CD4-positive, alpha-beta T cell (primary cell): ENCODE data around the gene B3GNT2. TPM values are rescaled to one million over a fixed set of nuclear protein-coding genes. Genes with fewer than 3 reads are reported as not detected.

Experiments
- ATAC-seq: fragments of 200-7000 bp; cut with Tn5 transposase; one replicate; pipeline ENCODE4 v1.10.0; 2022; ENCODE audit warnings: mild to moderate bottlenecking; ENCODE audit not compliant: poor library complexity
- CTCF ChIA-PET: fragments of 350-600 bp; sonication (Branson Sonifier 250); formaldehyde crosslinking; loops from one replicate; lab custom pipeline; 2021; ENCODE audit warnings: antibody characterized with exemption, inconsistent platforms; lab: Charles Lee
- POLR2A ChIA-PET: fragments of 350-600 bp; sonication (Branson Sonifier 250); formaldehyde crosslinking; loops from one replicate; lab custom pipeline; 2021; ENCODE audit warnings: antibody characterized with exemption, inconsistent platforms; lab: Charles Lee
- DNase-seq, 14 experiments: peaks; one replicate each; pipeline ENCODE4 v3.0.0-alpha.2; 2013 to 2020; ENCODE audit warnings: mixed read lengths in 2 of 14
- H3K27ac ChIP-seq, 2 donors: one replicate each; pipeline versions ENCODE4 v1.5.1 to v1.7.0; 2013; ENCODE audit warnings: low read length in 2 of 2, low read depth in 1 of 2, mild to moderate bottlenecking in 1 of 2
- H3K27me3 ChIP-seq, 2 experiments: 1 replicate in 1 of 2; 2 replicates in 1 of 2; pipeline versions ENCODE4 v1.6.1 to v1.7.0; 2013; ENCODE audit warnings: low read length in 2 of 2, control low read depth in 1 of 2, mild to moderate bottlenecking in 1 of 2, moderate library complexity in 1 of 2; ENCODE audit not compliant: insufficient read depth in 2 of 2, control insufficient read depth in 1 of 2
- H3K36me3 ChIP-seq: one replicate; pipeline ENCODE4 v1.6.1; 2013; ENCODE audit warnings: low read length, control low read depth; ENCODE audit not compliant: insufficient read depth
- H3K4me1 ChIP-seq: one replicate; pipeline ENCODE4 v1.6.1; 2013; ENCODE audit warnings: low read length, control low read depth; ENCODE audit not compliant: insufficient read depth
- H3K4me3 ChIP-seq: one replicate; pipeline ENCODE4 v1.5.1; 2013; ENCODE audit warnings: mild to moderate bottlenecking, low read length, moderate library complexity
- H3K9me3 ChIP-seq, 2 experiments: 1 replicate in 1 of 2; 2 replicates in 1 of 2; pipeline versions ENCODE4 v1.6.1 to v1.7.0; 2013; ENCODE audit warnings: low read length in 2 of 2, mild to moderate bottlenecking in 2 of 2, control low read depth in 1 of 2, moderate library complexity in 1 of 2; ENCODE audit not compliant: control insufficient read depth in 1 of 2, insufficient read depth in 1 of 2
- H3K27ac Mint-ChIP-seq: one replicate; pipeline ENCODE4 v1.8.0; 2020; ENCODE audit warnings: mixed read lengths
- H3K27me3 Mint-ChIP-seq: one replicate; pipeline ENCODE4 v1.8.0; 2021; ENCODE audit warnings: mixed read lengths
- H3K36me3 Mint-ChIP-seq: one replicate; pipeline ENCODE4 v1.8.0; 2021; ENCODE audit warnings: low read depth, mixed read lengths
- H3K4me1 Mint-ChIP-seq: one replicate; pipeline ENCODE4 v1.8.0; 2021; ENCODE audit warnings: low read depth, mixed read lengths
- H3K4me3 Mint-ChIP-seq: one replicate; pipeline ENCODE4 v1.8.0; 2020; ENCODE audit warnings: mild to moderate bottlenecking, mixed read lengths
- H3K9me3 Mint-ChIP-seq: one replicate; pipeline ENCODE4 v1.8.0; 2020; ENCODE audit warnings: mixed read lengths
- intact Hi-C, 2 experiments: fragments of 100-400 bp; cut with DNase I in 1 of 2; cut with micrococcal nuclease in 1 of 2; formaldehyde crosslinking; loops; one replicate each; pipeline versions ENCODE4 v1.15.1 to v1.9.0; 2023 to 2025; cut with DNase I, micrococcal nuclease
- total RNA-seq, 174 experiments: library from RNA in 2 of 174; stranded (reverse) in 2 of 174; gene quantifications; one replicate each; pipeline ENCODE4 v1.2.3 and lab custom pipeline; 2021 to 2026
- TF ChIP-seq, protein P1 (sequence below): fragments of 200-600 bp; IDR thresholded peaks from one replicate; pipeline ENCODE4 v1.8.0; 2022; ENCODE audit warnings: antibody characterized with exemption, mild to moderate bottlenecking

B3GNT2 gene
- total RNA-seq, 2 experiments from 2014 or later, result 47.7 TPM

DNA sequence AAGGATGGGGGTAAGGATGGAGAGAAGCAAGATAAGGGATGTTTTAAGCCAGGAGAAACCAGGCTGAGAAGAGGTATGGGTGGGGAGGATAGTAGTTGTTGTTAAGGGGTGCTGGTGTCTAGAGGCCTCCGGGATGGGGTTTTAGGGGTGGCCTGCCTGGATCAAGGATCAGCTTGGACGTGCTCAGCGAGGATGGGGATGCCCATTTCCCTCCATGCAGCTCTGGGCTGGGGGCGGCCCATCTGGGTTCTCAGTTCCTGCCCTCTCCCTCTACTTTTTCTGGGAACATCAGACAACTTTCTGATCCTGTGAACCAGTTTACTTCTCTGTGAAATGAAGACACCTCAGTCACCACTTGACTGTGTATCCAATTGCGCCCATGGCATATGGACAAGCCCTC, 10.1 kb downstream of the B3GNT2 start:
- POLR2A ChIA-PET, result no interaction called here
- CTCF ChIA-PET, result no interaction called here

DNA sequence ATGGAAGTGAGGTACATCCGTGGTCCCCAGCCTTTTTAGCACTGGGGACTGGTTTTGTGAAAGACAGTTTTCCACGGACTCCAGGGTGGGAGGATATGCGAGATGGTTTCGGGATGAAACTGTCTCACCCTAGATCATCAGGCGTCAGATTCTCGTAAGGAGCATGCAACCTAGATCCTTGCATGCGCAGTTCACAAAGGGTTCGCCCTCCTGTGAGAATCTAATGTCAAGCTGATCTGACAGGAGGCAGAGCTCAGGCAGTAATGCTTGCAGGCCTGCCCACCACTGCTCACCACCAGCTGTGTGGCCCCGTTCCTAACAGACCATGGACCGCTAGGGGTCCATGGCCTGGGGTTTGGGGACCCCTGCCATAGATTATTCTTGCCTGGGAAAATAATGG, 11.6 kb downstream of the B3GNT2 start:
- no peak overlapping the region for H3K27ac ChIP-seq
- CTCF ChIA-PET, result no interaction called here

More for the DNA sequence above, 10.1 kb downstream of the B3GNT2 start:
- intact Hi-C loops, result no loop called here
- Mint-ChIP-seq H3K4me3 (no peak overlapping the region), H3K9me3 (no peaks in the 10 kb centered on the region), H3K4me1 (peaks cover 86% of the 10 kb centered on the region), H3K27ac (peak overlapping the region; percentile 48), H3K27me3 (no peaks in the 10 kb centered on the region), H3K36me3 (peaks cover 15% of the 10 kb centered on the region)
- Histone ChIP-seq H3K4me1 (peaks cover 67% of the 10 kb centered on the region), H3K27ac (no peak overlapping the region), H3K9me3 (peaks cover 0 to 2% of the 10 kb centered on the region in 2 experiments), H3K27me3 (no peaks in the 10 kb centered on the region), H3K36me3 (peaks cover 3% of the 10 kb centered on the region), H3K4me3 (no peak overlapping the region)
- ATAC-seq (no peak), DNase-seq (no peak)
- TF ChIP-seq, protein P1, sequence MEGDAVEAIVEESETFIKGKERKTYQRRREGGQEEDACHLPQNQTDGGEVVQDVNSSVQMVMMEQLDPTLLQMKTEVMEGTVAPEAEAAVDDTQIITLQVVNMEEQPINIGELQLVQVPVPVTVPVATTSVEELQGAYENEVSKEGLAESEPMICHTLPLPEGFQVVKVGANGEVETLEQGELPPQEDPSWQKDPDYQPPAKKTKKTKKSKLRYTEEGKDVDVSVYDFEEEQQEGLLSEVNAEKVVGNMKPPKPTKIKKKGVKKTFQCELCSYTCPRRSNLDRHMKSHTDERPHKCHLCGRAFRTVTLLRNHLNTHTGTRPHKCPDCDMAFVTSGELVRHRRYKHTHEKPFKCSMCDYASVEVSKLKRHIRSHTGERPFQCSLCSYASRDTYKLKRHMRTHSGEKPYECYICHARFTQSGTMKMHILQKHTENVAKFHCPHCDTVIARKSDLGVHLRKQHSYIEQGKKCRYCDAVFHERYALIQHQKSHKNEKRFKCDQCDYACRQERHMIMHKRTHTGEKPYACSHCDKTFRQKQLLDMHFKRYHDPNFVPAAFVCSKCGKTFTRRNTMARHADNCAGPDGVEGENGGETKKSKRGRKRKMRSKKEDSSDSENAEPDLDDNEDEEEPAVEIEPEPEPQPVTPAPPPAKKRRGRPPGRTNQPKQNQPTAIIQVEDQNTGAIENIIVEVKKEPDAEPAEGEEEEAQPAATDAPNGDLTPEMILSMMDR, result no peak

DNA sequence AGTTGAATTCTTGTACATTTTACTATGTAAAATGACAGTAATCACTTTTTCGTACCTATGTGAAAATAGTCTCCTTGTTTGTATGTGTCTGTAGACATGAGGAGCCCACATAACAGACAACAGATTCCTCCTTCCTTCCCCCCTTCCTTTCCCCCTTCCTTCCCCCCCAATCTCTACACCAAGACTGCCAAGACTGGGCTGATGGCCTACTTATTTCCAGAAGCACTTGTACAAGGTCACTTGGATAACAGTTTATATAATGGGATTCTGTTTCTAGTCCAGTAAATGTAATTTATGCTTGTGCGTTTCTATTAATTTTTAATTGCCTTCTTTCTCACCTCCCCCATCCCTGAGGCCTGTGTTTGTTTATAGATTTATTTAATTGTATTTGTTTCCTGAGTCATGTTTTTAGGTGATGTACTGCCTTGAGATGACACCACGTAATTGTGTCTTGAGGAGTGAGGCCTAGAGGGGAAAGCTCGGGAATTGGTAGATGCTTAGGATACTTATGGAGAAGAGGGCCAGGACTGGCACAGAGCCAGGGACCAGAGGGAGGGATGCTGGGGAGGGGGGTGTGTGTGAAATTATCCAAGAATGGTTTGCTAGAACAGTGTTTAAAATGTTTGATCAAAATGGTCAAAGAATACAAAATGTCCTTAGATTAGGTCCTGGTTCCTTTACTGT, 12.3 kb downstream of the B3GNT2 start:
- Histone ChIP-seq H3K4me1 (peaks cover 59% of the 10 kb centered on the region), H3K4me3 (no peak overlapping the region), H3K9me3 (peaks cover 11 to 15% of the 10 kb centered on the region in 2 experiments), H3K27ac (no peak overlapping the region), H3K36me3 (peaks cover 14% of the 10 kb centered on the region), H3K27me3 (no peaks in the 10 kb centered on the region)
- no peak for ATAC-seq
- POLR2A ChIA-PET, result interaction anchor here (1.5 kb wide), 1 partner anchor 8 kb away, joined by 4 read pairs; no protein-coding TSS in a partner anchor
- intact Hi-C loops, result no loop called here
- TF ChIP-seq, protein P1, result no peak
- Mint-ChIP-seq H3K36me3 (peaks cover 37% of the 10 kb centered on the region), H3K4me3 (no peak overlapping the region), H3K27me3 (no peaks in the 10 kb centered on the region), H3K9me3 (peaks cover 3% of the 10 kb centered on the region), H3K27ac (peak overlapping the region; percentile 28), H3K4me1 (peaks cover 83% of the 10 kb centered on the region)
- CTCF ChIA-PET, result interaction anchor here (1.2 kb wide), 1 partner anchor 7 kb away, joined by 3 read pairs; no protein-coding TSS in a partner anchor
- DNase-seq, result no peak

More for the DNA sequence above, 11.6 kb downstream of the B3GNT2 start:
- H3K9me3 ChIP-seq, result peaks cover 11 to 15% of the 10 kb centered on the region in 2 experiments
- H3K36me3 ChIP-seq, result peaks cover 10% of the 10 kb centered on the region
- ATAC-seq (no peak), DNase-seq (no peak)
- peaks cover 29% of the 10 kb centered on the region for H3K36me3 Mint-ChIP-seq
- H3K27ac Mint-ChIP-seq, result no peak overlapping the region
- H3K4me3 Mint-ChIP-seq, result no peak overlapping the region
- peaks cover 3% of the 10 kb centered on the region for H3K9me3 Mint-ChIP-seq
- POLR2A ChIA-PET, result no interaction called here
- TF ChIP-seq, protein P1, result no peak
- no peaks in the 10 kb centered on the region for H3K27me3 Mint-ChIP-seq
- H3K4me3 ChIP-seq, result no peak overlapping the region
- no peaks in the 10 kb centered on the region for H3K27me3 ChIP-seq
- peaks cover 61% of the 10 kb centered on the region for H3K4me1 ChIP-seq
- peaks cover 83% of the 10 kb centered on the region for H3K4me1 Mint-ChIP-seq
- intact Hi-C loops, result no loop called here
